GM19372 (cell line): Measurements from ENCODE around the gene VSTM2B.

Experiments
- ATAC-seq: cut with Tn5 transposase; IDR thresholded peaks from one replicate; pipeline ENCODE4 v1.9.1; 2021; ENCODE audit warnings: mild to moderate bottlenecking, low read depth, moderate library complexity; ENCODE audit not compliant: unreplicated experiment

VSTM2B gene

GRCh38 chr19:29514525-29515232 lies 11.1 kb upstream of the VSTM2B start:
- no peak for ATAC-seq

DNA sequence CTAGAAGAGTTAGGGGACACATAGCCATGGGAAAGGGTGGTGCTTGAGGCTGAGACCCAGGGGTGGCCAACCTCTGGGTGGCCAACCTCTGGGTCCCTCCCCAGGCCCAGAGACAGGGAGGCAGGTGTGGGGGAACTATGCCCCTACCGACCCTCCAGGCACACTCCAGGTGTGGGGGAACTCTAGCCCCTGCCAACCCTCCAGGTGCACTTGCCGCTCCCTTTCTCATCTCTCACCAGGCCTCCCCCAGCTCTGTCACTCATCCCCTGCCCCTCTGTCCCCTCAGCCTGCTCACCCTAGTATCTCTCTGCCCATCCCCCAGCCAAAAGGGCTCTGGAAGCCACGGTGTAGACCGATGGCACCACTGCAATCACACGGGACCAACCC lies 10.6 kb upstream of the VSTM2B start:
- ATAC-seq: no peak

GRCh38 chr19:29515706-29516357 lies 10.0 kb upstream of the VSTM2B start:
- no peak for ATAC-seq

DNA sequence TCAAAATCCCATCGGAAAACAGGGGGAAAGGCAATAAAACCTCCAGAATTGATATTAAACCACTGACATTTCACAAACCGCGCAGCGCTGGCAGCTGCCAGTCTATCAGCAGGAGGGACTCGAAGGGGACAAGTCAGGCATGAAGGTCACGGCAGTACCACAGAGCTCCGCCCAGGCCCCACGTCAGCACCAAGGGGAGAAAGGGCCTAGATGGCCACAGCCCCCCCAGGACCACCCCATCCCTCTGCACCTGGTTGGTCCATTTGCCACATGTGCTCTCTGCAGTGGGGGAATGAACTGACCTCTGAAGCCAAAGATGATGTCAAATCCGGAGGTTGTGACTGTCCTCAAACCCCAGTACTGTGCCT lies 9.5 kb upstream of the VSTM2B start:
- no peak for ATAC-seq

GRCh38 chr19:29516821-29517395 lies 8.9 kb upstream of the VSTM2B start:
- ATAC-seq: no peak

- ATAC-seq: no peak
These were observed 8.4 kb upstream of the VSTM2B start for GRCh38 chr19:29517412-29517811.

DNA sequence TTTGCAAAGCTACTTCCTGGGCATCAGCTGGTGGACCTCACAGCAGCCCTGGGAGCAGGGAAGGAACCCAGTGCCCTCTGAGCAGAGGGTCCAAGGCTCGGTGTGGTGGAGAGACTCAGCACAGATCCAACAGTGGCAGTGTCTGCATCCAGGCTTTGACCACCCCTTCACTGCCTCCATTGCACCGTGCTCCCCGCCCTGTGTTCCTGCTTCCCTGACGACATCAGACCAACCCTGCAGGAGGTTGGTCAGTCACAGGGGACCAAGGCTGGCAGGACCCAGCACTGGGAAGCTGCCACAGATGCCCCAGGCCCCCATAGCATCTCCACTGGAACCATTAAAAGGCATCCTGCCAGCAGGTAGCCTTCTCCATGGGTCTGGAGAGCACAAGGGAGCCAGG lies 7.8 kb upstream of the VSTM2B start:
- no peak for ATAC-seq

DNA sequence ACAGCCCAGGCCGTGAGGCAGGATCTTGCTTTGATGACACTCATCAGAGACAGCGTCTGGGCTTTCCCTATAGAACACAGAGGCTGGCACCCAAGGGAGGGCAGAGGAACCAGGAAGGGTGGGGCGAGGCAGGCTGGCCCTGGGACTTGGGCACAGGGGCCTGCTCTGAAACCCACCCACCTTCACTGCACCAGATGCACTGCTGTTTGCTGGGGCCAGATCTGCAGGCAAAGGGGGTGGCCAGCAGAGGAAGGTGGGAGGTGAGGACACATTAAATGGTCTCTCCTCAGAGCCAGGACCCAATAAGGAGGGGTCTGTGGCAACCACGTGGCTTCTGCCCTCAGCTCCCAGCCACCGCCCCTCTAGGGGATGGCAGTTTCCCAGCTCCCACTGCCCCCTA lies 6.6 kb upstream of the VSTM2B start:
- no peak for ATAC-seq

DNA sequence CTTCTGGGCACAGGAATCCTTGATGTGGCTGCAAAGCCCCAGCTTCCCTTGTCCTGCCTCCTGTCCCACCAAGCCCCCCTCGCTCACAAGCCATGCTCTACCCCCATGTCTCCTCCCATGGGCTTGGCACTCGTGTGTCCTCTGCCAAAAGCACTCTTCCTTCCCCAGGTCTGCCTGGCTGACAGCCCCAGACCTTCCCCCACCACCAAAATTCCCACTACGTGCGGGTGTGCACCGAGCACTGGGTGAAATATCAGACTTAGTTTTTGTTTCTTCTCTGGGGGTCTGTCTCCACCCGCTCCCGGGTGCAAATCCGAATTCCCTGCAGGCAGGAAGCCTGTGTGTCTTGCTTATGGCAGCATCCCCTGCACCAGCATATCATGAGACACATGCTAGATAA lies 5.9 kb upstream of the VSTM2B start:
- ATAC-seq: no peak

- no peak for ATAC-seq
These were observed 5.4 kb upstream of the VSTM2B start for GRCh38 chr19:29520390-29520789.

DNA sequence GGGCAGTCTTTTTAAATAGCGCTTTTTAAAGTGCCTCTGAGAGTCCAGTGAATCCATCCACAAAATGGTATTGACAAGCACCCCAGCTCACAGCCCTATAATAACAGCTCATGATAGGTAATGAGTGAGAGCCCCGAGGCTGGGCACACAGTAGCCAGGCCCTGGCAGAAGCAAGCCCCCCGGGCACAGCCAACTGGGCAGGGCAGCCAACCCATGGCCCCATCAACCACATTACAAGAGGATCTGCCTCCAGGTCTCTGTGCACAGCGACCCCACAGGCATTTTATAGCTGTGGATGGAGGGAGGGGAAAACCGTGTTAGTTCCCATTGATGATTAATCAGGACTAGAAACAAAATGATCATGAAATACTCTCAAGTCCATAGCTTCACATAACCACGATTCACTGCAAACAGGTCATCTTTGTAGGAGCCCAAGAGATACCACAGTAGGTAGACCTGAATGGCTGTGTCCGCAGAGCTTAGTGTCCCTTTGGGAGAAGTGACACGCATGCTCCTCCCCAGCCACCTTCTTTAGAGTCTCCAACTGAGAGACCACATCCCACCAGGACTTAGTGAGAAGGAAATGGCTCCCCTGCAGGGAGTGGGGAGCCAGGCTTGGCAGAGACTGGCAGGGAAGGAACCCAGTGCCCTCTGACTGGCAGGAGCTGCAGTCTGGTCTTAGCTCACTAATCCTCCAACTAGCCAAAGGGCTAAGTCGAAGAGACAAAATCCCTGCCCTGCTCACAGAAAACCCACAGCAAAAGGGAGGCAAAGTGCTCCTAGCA lies 4.3 kb upstream of the VSTM2B start:
- no peak for ATAC-seq

- ATAC-seq: no peak
These were observed 2.2 kb upstream of the VSTM2B start for GRCh38 chr19:29523568-29523967.

- ATAC-seq: no peak
These were observed 1.4 kb upstream of the VSTM2B start for GRCh38 chr19:29524201-29524911.

DNA sequence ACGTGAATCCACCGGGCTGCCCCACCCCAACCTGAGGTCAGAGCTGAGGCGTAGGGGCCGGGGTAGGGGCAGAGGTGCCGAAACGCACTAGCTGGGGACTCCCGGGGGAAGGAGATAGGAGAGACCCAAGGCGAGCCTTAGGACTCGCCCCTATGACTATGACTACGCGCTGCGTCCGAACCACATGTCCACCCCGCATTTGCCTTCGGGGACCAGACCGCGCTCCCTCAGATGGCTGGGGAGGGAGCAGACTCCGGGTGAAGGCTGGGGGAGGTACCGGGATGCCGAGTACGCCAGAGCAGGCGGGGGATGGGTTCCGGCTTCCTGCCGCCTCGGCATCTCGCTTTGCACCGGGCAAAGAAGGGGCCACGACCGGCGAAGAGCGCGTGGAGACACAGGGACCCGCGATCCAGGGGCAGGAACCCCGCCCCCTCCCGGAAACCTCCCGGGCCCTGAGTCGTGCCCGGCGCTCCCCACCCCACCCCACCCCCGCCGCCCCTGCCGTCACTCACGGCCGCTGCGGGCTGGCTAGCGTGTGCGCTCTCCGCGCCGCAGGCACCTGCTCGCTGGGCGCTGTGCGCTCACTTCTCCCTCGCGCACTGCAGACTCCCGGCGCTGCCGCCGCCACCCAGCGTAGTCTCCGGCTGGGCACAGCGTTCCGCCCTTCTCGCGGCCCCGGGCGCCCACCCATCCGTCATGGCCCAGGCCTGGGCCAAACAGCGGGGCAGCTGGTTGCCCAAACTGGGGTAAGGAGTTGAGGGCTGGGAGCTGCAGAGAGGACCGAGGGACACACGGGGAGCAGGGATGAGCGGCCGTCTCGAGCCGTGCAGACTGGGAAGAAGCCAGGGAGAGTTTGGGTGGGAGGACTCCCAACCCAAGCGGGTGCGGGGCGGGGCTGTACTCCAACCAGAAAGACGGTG lies 622 bp upstream of the VSTM2B start:
- no peak for ATAC-seq

GRCh38 chr19:29526730-29527499 lies 1.1 kb downstream of the VSTM2B start:
- no peak for ATAC-seq

DNA sequence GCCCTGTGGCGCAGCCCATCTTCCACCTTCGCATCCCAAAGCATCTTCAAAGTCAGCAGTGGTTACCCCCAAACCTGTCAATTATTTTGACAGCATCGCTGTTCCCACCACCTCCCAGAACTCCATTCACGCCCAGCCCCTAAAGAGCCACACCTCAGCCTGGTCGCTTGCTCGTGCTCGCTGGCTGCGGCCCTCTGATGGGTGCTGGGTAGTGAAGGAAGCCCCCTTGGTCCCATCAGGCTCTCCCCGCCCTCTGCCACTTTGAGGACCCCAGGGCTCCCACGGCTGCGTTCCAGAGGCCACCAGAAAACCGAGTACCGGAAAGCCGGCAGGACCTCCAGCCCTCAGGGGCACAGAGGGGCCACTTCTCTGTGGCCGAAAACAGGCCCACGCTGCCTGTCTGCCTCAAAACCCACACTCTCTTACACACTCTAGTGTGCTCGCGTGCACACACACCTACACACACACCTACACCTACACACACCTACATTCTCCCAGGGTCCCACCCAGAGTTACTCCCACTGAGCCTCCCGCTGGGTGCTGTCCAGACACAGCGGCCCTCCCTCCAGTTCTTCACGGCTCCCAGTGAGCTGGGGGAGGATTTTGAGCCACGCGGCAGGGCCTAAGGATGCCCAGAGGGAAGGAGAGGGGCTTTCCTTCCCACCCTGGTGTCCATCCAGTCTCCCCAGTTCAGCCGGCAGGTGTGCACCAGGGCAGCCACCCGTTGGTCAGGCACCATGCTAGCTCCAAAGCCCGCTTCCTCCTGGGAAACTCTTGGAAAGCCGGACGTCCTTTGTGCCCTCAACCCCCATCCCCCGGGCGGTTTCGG lies 1.9 kb downstream of the VSTM2B start:
- ATAC-seq: no peak

GRCh38 chr19:29528350-29528945 lies 2.7 kb downstream of the VSTM2B start:
- ATAC-seq: peak; percentile 52
